Brain pericyte (primary cell): ENCODE results near the gene TRPV4.
"Not testable (repeated sequence)": the region's sequence is repeated elsewhere in the genome, so short reads cannot be mapped to it uniquely, and the experiment has no call there.

Experiments
- DNase-seq: peaks from one replicate; pipeline ENCODE4 v3.0.0-alpha.2; 2012; ENCODE audit warnings: low read depth, low spot score

The TRPV4 gene

GRCh38 chr12:109860977-109861376 is 27.8 kb upstream of the TRPV4 start:
- DNase-seq = no peak

GRCh38 chr12:109858764-109859163 is 25.6 kb upstream of the TRPV4 start:
- no peak for DNase-seq

GRCh38 chr12:109857715-109858114 is 24.5 kb upstream of the TRPV4 start:
- DNase-seq = no peak

GRCh38 chr12:109855377-109855776 is 22.2 kb upstream of the TRPV4 start:
- no peak for DNase-seq

- DNase-seq = not testable (repeated sequence)
Measured at GRCh38 chr12:109850518-109850917, 17.3 kb upstream of the TRPV4 start.

GRCh38 chr12:109847142-109847735 is 14.0 kb upstream of the TRPV4 start:
- DNase-seq = no peak

GRCh38 chr12:109845824-109846205 is 12.6 kb upstream of the TRPV4 start:
- DNase-seq = no peak

GRCh38 chr12:109844983-109845823 is 12.0 kb upstream of the TRPV4 start:
- peak; percentile 44 for DNase-seq

GRCh38 chr12:109844091-109844490 is 10.9 kb upstream of the TRPV4 start:
- no peak for DNase-seq

- DNase-seq = no peak
Measured at GRCh38 chr12:109842021-109842420, 8.8 kb upstream of the TRPV4 start.

GRCh38 chr12:109841356-109841755 is 8.2 kb upstream of the TRPV4 start:
- no peak for DNase-seq

- no peak for DNase-seq
Measured at GRCh38 chr12:109840305-109841074, 7.3 kb upstream of the TRPV4 start.

GRCh38 chr12:109839444-109839843 is 6.2 kb upstream of the TRPV4 start:
- DNase-seq = no peak

GRCh38 chr12:109836916-109837315 is 3.7 kb upstream of the TRPV4 start:
- DNase-seq = no peak

- DNase-seq = no peak
Measured at GRCh38 chr12:109835827-109836226, 2.6 kb upstream of the TRPV4 start.

- DNase-seq = no peak
Measured at GRCh38 chr12:109832541-109833306, 474 bp downstream of the TRPV4 start.

GRCh38 chr12:109831929-109832328 is 1.3 kb downstream of the TRPV4 start:
- DNase-seq = no peak

- DNase-seq = no peak
Measured at GRCh38 chr12:109831365-109831764, 1.8 kb downstream of the TRPV4 start.

GRCh38 chr12:109830718-109831117 is 2.5 kb downstream of the TRPV4 start:
- DNase-seq = no peak

GRCh38 chr12:109830267-109830666 is 2.9 kb downstream of the TRPV4 start:
- no peak for DNase-seq

GRCh38 chr12:109829667-109830066 is 3.5 kb downstream of the TRPV4 start:
- no peak for DNase-seq
